ENCODE measurements around the gene TATDN3. TPM values are rescaled to one million over a fixed set of nuclear protein-coding genes. Genes with fewer than 3 reads are reported as not detected.

The TATDN3 gene
- total RNA-seq, 1 experiment from 2014 or later = 12.4 TPM

DNA sequence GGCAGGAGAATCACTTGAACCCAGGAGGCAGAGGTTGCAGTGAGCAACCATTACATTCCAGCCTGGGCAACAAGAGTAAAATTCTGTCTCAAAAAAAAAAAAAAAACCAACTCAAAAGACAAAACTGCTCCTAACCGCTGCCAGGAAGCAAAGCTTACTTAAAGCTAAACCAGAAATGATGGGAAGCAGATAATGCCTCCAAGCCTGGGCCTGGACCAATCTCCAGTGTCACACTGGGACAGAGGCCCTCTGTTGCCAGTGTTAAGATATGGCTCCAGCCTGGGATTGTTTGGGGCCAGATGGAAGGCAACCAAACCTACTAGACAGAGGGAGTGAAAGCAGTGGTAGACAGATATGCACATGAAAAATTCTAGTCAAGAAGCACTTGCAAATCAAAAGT is 37.0 kb upstream of the TATDN3 start:
- DNase-seq = no peak
- H3K4me3 ChIP-seq (ENCODE audit: low read depth, low read length) = no peak overlapping the region
- ChIA-PET CTCF (interaction anchor here (0.6 kb wide), 1 partner anchor 54 kb away, joined by 3 read pairs; no protein-coding TSS in a partner anchor), POLR2A (no interaction called here)
- Mint-ChIP-seq H3K4me3 (ENCODE audit: unreplicated experiment) (no peak overlapping the region), H3K9me3 (ENCODE audit: unreplicated experiment) (no peaks in the 10 kb centered on the region), H3K36me3 (ENCODE audit: insufficient read depth, unreplicated experiment) (no peaks in the 10 kb centered on the region), H3K4me1 (ENCODE audit: low read depth, unreplicated experiment) (peaks cover 8% of the 10 kb centered on the region), H3K27ac (ENCODE audit: unreplicated experiment) (no peak overlapping the region), H3K27me3 (ENCODE audit: insufficient read depth, unreplicated experiment) (no peaks in the 10 kb centered on the region)
- BruUV-seq (replicated peaks) = no TSS peak
- TF ChIP-seq, protein P1, sequence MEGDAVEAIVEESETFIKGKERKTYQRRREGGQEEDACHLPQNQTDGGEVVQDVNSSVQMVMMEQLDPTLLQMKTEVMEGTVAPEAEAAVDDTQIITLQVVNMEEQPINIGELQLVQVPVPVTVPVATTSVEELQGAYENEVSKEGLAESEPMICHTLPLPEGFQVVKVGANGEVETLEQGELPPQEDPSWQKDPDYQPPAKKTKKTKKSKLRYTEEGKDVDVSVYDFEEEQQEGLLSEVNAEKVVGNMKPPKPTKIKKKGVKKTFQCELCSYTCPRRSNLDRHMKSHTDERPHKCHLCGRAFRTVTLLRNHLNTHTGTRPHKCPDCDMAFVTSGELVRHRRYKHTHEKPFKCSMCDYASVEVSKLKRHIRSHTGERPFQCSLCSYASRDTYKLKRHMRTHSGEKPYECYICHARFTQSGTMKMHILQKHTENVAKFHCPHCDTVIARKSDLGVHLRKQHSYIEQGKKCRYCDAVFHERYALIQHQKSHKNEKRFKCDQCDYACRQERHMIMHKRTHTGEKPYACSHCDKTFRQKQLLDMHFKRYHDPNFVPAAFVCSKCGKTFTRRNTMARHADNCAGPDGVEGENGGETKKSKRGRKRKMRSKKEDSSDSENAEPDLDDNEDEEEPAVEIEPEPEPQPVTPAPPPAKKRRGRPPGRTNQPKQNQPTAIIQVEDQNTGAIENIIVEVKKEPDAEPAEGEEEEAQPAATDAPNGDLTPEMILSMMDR (IDR thresholded peaks at IDR 0.05; ENCODE audit: insufficient read depth in 1 of 2, low read depth in 1 of 2, low read length in 1 of 2, severe bottlenecking in 1 of 2, unreplicated experiment in 1 of 2) = no peak
- H3K9me3 ChIP-seq = no peaks in the 10 kb centered on the region
- intact Hi-C loops (cut with micrococcal nuclease; ENCODE audit: unreplicated experiment) = no loop called here
- H3K36me3 ChIP-seq (ENCODE audit: control insufficient read depth, insufficient read depth, low read length) = no peaks in the 10 kb centered on the region
- no peaks in the 10 kb centered on the region for H3K4me1 ChIP-seq
- no peaks in the 10 kb centered on the region for H3K27me3 ChIP-seq (replicated peaks; ENCODE audit: control insufficient read depth, insufficient read depth, low read length)

DNA sequence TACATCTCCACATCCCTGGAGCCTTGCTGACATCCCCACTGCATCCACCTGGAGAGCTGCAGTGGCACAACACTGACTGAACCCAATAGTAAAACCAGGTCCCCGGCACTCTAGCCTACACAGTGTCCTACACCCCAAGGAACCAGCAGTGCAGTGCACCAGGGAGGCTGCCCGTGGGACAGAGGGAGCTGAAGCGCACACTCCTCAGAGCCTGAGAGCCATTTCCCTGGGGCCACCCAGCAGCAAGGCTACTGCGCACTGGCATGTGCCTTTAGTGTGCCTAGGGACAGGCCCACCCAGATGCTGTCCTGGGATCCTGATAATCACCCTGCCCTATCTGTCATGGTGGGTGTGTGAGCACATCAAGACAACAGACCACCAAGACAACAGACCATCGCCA is 32.0 kb upstream of the TATDN3 start:
- ChIA-PET POLR2A (no interaction called here), CTCF (interaction anchor here (0.8 kb wide), 1 partner anchor 10 kb away, joined by 3 read pairs; no protein-coding TSS in a partner anchor)
- Histone ChIP-seq H3K9me3 (no peaks in the 10 kb centered on the region), H3K27me3 (replicated peaks; ENCODE audit: control insufficient read depth, insufficient read depth, low read length) (no peaks in the 10 kb centered on the region), H3K4me1 (no peaks in the 10 kb centered on the region), H3K4me3 (ENCODE audit: low read depth, low read length) (no peak overlapping the region), H3K36me3 (ENCODE audit: control insufficient read depth, insufficient read depth, low read length) (no peaks in the 10 kb centered on the region; the same call in 1 of the 2 replicates)
- Mint-ChIP-seq H3K36me3 (ENCODE audit: insufficient read depth, unreplicated experiment) (peaks cover under 1% of the 10 kb centered on the region), H3K27me3 (ENCODE audit: insufficient read depth, unreplicated experiment) (no peaks in the 10 kb centered on the region), H3K9me3 (ENCODE audit: unreplicated experiment) (no peaks in the 10 kb centered on the region), H3K4me3 (ENCODE audit: unreplicated experiment) (no peak overlapping the region), H3K27ac (ENCODE audit: unreplicated experiment) (no peak overlapping the region), H3K4me1 (ENCODE audit: low read depth, unreplicated experiment) (no peaks in the 10 kb centered on the region)
- no peak for DNase-seq
- intact Hi-C loops (cut with micrococcal nuclease; ENCODE audit: unreplicated experiment) = no loop called here
- TF ChIP-seq, protein P1 (IDR thresholded peaks at IDR 0.05; ENCODE audit: insufficient read depth in 1 of 2, low read depth in 1 of 2, low read length in 1 of 2, severe bottlenecking in 1 of 2, unreplicated experiment in 1 of 2) = no peak
- no TSS peak for BruUV-seq (replicated peaks)

DNA sequence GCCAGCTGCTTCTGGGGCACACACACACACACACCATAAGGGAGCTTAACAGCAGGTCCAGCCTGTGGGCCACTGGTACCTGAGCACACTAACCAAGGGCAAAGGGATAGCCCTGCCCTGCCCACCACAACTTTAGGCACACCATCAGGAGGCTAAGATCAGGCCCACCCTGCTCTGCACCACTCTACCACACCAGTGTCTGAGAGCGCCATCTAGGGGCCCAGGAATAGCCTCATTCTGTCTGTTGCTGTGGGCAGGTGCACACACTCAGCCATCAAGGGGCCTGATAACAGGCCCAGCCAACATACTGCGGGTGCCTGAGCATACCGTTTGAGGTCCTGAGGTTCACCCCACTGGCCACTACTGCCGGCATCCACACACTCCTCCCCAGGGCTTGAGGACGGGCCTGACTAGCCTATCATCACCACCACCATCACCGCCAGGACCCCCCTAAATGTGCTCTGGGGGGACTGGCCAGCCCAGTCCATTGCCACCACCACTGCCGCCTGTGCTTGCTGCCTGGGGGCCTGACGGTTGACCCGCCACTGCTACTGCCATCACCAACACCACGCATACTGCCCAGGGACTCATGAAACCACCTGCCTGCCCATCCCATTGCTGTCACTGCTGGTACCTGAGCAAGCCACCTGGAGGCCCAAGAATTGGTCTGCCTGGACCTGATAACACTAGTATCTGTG is 31.4 kb upstream of the TATDN3 start:
- no peaks in the 10 kb centered on the region for H3K9me3 ChIP-seq
- H3K4me1 ChIP-seq = no peaks in the 10 kb centered on the region
- no peaks in the 10 kb centered on the region for H3K27me3 ChIP-seq (replicated peaks; ENCODE audit: control insufficient read depth, insufficient read depth, low read length)
- CTCF ChIA-PET = interaction anchor here (0.8 kb wide), 1 partner anchor 11 kb away, joined by 3 read pairs; no protein-coding TSS in a partner anchor
- Mint-ChIP-seq H3K27me3 (ENCODE audit: insufficient read depth, unreplicated experiment) (no peaks in the 10 kb centered on the region), H3K4me3 (ENCODE audit: unreplicated experiment) (no peak overlapping the region), H3K4me1 (ENCODE audit: low read depth, unreplicated experiment) (no peaks in the 10 kb centered on the region), H3K36me3 (ENCODE audit: insufficient read depth, unreplicated experiment) (peaks cover 6% of the 10 kb centered on the region), H3K9me3 (ENCODE audit: unreplicated experiment) (no peaks in the 10 kb centered on the region), H3K27ac (ENCODE audit: unreplicated experiment) (no peak overlapping the region)
- BruUV-seq (replicated peaks) = no TSS peak
- TF ChIP-seq, protein P1 (IDR thresholded peaks at IDR 0.05; ENCODE audit: insufficient read depth in 1 of 2, low read depth in 1 of 2, low read length in 1 of 2, severe bottlenecking in 1 of 2, unreplicated experiment in 1 of 2) = peak; percentile 40 to 45
- intact Hi-C loops (cut with micrococcal nuclease; ENCODE audit: unreplicated experiment) = no loop called here
- DNase-seq = peak; percentile 23 to 40
- H3K36me3 ChIP-seq (ENCODE audit: control insufficient read depth, insufficient read depth, low read length) = no peaks in the 10 kb centered on the region; the same call in 1 of the 2 replicates
- no peak overlapping the region for H3K4me3 ChIP-seq (ENCODE audit: low read depth, low read length)
- POLR2A ChIA-PET = no interaction called here
